HepG2 (cell line): ENCODE measurements around the gene SLC16A11. TPM values are rescaled to one million over a fixed set of nuclear protein-coding genes. Genes with fewer than 3 reads are reported as not detected.

Source experiments
- ETV5 ChIP-seq: IDR thresholded peaks from 2 replicates; pipeline ENCODE4 v1.6.1; 2018; ENCODE audit warnings: missing biosample characterization, missing genetic modification reagents, inconsistent platforms, borderline replicate concordance
- FOSL2 ChIP-seq: sonication (generic); formaldehyde crosslinking; IDR thresholded peaks from 2 replicates; pipeline ENCODE4 v1.4.0; 2020; ENCODE audit warnings: missing genetic modification reagents
- NR1H2 ChIP-seq: sonication (generic); formaldehyde crosslinking; IDR thresholded peaks from 2 replicates; pipeline ENCODE4 v1.8.1; 2022; ENCODE audit warnings: low read depth, missing genetic modification reagents, borderline replicate concordance
- PHF5A ChIP-seq: IDR thresholded peaks from one replicate; pipeline ENCODE4 v1.6.1; 2018; ENCODE audit warnings: low read depth, missing genetic modification reagents; ENCODE audit not compliant: unreplicated experiment
- REPIN1 ChIP-seq: sonication (generic); formaldehyde crosslinking; IDR thresholded peaks from 2 replicates; pipeline ENCODE4 v1.8.0; 2022; ENCODE audit warnings: missing genetic modification reagents, low read depth, mild to moderate bottlenecking, borderline replicate concordance
- ZKSCAN1 ChIP-seq: fragments of 150-350 bp; IDR thresholded peaks from 2 replicates; pipeline ENCODE4 v1.6.1; 2014; ENCODE audit warnings: low read length
- ZNF224 ChIP-seq: sonication (generic); formaldehyde crosslinking; IDR thresholded peaks from 2 replicates; pipeline ENCODE4 v1.5.0; 2020; ENCODE audit warnings: mild to moderate bottlenecking, missing genetic modification reagents
- polyA plus RNA-seq, 8 experiments: library from polyadenylated mRNA; depleted of rRNA in 3 of 8; stranded (reverse) in 7 of 8; unstranded in 1 of 8; fragments of >200 nt; fragmentation: Illumina TruSeq in 4 of 8; extraction: Trizol in 4 of 8; gene quantifications; 2 replicates each; pipeline versions ENCODE4 v1.2.1 to v1.2.3, GENCODE V29; 2011 to 2016; ENCODE audit warnings: low read depth in 4 of 8, missing spikeins in 1 of 8, mixed read lengths in 1 of 8; ENCODE audit not compliant: insufficient read depth in 1 of 8
- total RNA-seq, 5 experiments: library from RNA; depleted of rRNA; stranded (reverse); fragments of >200 nt; fragmentation: Illumina TruSeq; extraction: Trizol; gene quantifications; 2 replicates each; pipeline ENCODE4 v1.2.3, GENCODE V29; 2016; ENCODE audit warnings: low read depth in 1 of 5
- TF ChIP-seq, protein P1 (sequence below): sonication (generic); formaldehyde crosslinking; conservative IDR thresholded peaks from 2 replicates; pipeline ENCODE4 v1.4.0; 2020; ENCODE audit warnings: missing genetic modification reagents
- TF ChIP-seq, protein P2 (sequence below): sonication (generic); formaldehyde crosslinking; IDR thresholded peaks from 2 replicates; pipeline ENCODE4 v1.4.0; 2020; ENCODE audit warnings: missing genetic modification reagents
- TF ChIP-seq, protein P3 (sequence below): sonication (generic); formaldehyde crosslinking; IDR thresholded peaks from 2 replicates; pipeline ENCODE4 v1.4.0; 2020; ENCODE audit warnings: missing genetic modification reagents
- TF ChIP-seq, protein P4 (sequence below): sonication (generic); formaldehyde crosslinking; IDR thresholded peaks from 2 replicates; pipeline ENCODE4 v1.8.1; 2023; ENCODE audit warnings: mild to moderate bottlenecking, missing genetic modification reagents
- TF ChIP-seq, protein P5 (sequence below): sonication (generic); formaldehyde crosslinking; IDR thresholded peaks from 2 replicates; pipeline ENCODE4 v1.8.0; 2022; ENCODE audit warnings: mild to moderate bottlenecking, missing genetic modification reagents, borderline replicate concordance

SLC16A11 gene
- total and polyA plus RNA-seq, 2 of the 13 experiments (the other 11 are each of a cell fraction or from before 2014, with no cell fraction given) = not detected

DNA sequence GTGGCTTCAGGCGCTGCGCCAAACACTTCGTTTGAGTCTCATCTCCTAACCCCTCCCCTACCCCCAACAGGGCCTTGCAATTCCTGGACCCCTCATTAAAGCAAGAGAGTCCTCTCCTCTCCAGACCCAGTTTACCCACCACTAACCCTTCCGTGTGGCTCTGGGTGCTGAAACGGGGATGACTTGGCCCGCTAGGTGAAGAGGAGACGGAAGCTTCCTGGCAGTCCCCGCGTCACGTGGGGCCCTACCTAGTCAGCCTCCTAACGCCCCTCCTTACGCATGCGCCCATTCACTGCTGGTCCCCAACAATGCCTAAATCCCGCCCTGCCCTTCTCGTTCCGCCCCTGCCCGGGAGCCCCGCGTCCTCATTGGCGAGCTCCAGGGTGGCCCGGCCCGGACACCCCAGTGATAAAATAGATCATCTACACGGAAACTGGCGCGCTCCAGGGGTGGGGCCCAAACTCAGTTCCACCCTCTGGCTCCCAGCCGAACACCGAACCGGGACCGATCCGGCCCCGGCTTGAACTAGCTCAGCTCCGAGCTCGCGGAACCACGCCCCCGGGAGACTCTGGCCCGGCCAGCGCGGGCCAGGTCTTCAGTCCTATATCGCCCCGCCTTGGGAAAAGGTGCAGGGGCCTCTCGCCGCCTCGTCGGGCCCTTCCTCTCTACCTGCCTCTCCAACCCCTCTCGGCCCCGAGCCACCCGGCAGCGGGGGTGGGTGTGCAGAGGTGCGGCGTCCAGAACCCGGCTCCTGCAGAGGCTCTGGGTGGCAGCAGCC, 8.1 kb downstream of the SLC16A11 start, which contains the start of gene SLC16A13 (continued):
- TF ChIP-seq, protein P1, sequence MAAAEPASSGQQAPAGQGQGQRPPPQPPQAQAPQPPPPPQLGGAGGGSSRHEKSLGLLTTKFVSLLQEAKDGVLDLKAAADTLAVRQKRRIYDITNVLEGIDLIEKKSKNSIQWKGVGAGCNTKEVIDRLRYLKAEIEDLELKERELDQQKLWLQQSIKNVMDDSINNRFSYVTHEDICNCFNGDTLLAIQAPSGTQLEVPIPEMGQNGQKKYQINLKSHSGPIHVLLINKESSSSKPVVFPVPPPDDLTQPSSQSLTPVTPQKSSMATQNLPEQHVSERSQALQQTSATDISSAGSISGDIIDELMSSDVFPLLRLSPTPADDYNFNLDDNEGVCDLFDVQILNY = 0 out of 2 replicates have a peak, but pooled peaks have one; percentile 28
- TF ChIP-seq, protein P2, sequence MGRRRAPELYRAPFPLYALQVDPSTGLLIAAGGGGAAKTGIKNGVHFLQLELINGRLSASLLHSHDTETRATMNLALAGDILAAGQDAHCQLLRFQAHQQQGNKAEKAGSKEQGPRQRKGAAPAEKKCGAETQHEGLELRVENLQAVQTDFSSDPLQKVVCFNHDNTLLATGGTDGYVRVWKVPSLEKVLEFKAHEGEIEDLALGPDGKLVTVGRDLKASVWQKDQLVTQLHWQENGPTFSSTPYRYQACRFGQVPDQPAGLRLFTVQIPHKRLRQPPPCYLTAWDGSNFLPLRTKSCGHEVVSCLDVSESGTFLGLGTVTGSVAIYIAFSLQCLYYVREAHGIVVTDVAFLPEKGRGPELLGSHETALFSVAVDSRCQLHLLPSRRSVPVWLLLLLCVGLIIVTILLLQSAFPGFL (CRISPR knock-in tag) = no peak
- TF ChIP-seq, protein P3, sequence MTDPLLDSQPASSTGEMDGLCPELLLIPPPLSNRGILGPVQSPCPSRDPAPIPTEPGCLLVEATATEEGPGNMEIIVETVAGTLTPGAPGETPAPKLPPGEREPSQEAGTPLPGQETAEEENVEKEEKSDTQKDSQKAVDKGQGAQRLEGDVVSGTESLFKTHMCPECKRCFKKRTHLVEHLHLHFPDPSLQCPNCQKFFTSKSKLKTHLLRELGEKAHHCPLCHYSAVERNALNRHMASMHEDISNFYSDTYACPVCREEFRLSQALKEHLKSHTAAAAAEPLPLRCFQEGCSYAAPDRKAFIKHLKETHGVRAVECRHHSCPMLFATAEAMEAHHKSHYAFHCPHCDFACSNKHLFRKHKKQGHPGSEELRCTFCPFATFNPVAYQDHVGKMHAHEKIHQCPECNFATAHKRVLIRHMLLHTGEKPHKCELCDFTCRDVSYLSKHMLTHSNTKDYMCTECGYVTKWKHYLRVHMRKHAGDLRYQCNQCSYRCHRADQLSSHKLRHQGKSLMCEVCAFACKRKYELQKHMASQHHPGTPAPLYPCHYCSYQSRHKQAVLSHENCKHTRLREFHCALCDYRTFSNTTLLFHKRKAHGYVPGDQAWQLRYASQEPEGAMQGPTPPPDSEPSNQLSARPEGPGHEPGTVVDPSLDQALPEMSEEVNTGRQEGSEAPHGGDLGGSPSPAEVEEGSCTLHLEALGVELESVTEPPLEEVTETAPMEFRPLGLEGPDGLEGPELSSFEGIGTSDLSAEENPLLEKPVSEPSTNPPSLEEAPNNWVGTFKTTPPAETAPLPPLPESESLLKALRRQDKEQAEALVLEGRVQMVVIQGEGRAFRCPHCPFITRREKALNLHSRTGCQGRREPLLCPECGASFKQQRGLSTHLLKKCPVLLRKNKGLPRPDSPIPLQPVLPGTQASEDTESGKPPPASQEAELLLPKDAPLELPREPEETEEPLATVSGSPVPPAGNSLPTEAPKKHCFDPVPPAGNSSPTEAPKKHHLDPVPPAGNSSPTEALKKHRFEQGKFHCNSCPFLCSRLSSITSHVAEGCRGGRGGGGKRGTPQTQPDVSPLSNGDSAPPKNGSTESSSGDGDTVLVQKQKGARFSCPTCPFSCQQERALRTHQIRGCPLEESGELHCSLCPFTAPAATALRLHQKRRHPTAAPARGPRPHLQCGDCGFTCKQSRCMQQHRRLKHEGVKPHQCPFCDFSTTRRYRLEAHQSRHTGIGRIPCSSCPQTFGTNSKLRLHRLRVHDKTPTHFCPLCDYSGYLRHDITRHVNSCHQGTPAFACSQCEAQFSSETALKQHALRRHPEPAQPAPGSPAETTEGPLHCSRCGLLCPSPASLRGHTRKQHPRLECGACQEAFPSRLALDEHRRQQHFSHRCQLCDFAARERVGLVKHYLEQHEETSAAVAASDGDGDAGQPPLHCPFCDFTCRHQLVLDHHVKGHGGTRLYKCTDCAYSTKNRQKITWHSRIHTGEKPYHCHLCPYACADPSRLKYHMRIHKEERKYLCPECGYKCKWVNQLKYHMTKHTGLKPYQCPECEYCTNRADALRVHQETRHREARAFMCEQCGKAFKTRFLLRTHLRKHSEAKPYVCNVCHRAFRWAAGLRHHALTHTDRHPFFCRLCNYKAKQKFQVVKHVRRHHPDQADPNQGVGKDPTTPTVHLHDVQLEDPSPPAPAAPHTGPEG (CRISPR knock-in tag) = no peak
- TF ChIP-seq FOSL2 (CRISPR knock-in tag) = peak; percentile 51
- no peak for TF ChIP-seq ETV5 (CRISPR knock-in tag)
- TF ChIP-seq, protein P4, sequence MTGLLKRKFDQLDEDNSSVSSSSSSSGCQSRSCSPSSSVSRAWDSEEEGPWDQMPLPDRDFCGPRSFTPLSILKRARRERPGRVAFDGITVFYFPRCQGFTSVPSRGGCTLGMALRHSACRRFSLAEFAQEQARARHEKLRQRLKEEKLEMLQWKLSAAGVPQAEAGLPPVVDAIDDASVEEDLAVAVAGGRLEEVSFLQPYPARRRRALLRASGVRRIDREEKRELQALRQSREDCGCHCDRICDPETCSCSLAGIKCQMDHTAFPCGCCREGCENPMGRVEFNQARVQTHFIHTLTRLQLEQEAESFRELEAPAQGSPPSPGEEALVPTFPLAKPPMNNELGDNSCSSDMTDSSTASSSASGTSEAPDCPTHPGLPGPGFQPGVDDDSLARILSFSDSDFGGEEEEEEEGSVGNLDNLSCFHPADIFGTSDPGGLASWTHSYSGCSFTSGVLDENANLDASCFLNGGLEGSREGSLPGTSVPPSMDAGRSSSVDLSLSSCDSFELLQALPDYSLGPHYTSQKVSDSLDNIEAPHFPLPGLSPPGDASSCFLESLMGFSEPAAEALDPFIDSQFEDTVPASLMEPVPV (CRISPR knock-in tag) = peak; percentile 42; the same call in 1 of the 2 replicates
- no peak for TF ChIP-seq ZNF224 (CRISPR knock-in tag)
- no peak for TF ChIP-seq NR1H2 (CRISPR knock-in tag)
- TF ChIP-seq PHF5A (CRISPR knock-in tag) = no peak
- TF ChIP-seq, protein P5, sequence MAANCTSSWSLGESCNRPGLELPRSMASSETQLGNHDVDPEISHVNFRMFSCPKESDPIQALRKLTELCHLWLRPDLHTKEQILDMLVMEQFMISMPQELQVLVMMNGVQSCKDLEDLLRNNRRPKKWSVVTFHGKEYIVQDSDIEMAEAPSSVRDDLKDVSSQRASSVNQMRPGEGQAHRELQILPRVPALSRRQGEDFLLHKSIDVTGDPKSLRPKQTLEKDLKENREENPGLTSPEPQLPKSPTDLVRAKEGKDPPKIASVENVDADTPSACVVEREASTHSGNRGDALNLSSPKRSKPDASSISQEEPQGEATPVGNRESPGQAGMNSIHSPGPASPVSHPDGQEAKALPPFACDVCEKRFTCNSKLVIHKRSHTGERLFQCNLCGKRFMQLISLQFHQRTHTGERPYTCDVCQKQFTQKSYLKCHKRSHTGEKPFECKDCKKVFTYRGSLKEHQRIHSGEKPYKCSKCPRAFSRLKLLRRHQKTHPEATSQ (CRISPR knock-in tag) = no peak; the same call in 1 of the 2 replicates
- 0 out of 2 replicates have a peak, but pooled peaks have one; percentile 39 for TF ChIP-seq REPIN1 (CRISPR knock-in tag)
- no peak for TF ChIP-seq ZKSCAN1
